Activated CD8-positive, alpha-beta memory T cell treated with anti-CD3 and anti-CD28 coated beads, Interleukin-2, amount 50 U/mL, for 24 hours (primary cell): Measurements from ENCODE around the gene SND1.

Experiments
- DNase-seq: peaks from one replicate; pipeline ENCODE4 v3.0.0-alpha.2; 2020; ENCODE audit errors: extremely low read depth

The SND1 gene

DNA sequence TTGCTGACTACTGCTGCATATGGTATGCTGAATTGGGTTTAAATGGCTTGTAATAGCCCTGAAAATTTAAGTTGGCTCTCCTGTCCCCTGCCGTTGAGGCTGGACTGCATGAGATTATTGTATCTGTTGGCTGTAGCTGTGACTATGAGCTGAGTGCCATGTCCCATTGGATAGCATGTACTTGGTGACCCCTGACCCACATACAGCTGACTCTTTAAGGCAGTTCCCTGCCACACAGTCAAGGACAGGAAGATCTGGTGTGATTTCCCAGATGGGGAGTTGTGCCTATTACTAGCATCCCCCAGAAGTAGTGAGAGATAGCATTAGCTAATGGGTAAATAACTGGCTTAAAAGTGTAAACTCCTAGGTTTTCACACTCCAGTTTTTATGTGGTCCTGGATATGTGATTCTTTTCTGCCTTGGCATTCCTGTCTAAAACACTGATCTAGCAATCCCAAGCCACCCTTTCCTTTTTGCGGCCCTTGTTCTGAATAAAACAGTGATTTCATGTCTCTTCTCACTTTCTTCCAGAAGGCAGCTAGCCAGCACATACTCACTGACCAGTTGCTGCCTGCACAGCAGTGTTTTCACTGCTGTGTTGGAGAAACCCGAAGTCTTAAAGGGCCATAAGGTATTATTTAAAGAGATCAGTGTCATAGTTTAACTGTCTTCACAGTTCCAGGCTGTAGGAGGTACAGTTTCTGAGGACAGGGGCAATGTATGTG, 343.3 kb downstream of the SND1 start:
- no peak for DNase-seq

DNA sequence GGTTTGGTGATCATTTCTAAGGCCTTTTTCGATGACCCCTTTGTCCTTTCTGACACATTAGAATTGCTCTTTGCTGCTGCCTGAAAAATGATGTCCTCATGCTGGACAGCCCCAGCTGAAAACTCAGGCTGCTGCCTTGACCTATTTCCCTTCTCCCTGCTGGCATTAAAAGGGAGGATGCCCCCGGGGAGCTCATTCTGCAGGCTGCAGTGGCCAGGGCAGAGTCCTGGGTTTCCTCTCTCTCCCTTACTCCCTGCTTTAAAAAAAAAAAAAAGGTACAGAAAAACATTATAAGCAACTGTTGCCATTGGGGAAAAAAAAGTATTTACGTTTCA, 343.9 kb downstream of the SND1 start:
- DNase-seq: no peak

DNA sequence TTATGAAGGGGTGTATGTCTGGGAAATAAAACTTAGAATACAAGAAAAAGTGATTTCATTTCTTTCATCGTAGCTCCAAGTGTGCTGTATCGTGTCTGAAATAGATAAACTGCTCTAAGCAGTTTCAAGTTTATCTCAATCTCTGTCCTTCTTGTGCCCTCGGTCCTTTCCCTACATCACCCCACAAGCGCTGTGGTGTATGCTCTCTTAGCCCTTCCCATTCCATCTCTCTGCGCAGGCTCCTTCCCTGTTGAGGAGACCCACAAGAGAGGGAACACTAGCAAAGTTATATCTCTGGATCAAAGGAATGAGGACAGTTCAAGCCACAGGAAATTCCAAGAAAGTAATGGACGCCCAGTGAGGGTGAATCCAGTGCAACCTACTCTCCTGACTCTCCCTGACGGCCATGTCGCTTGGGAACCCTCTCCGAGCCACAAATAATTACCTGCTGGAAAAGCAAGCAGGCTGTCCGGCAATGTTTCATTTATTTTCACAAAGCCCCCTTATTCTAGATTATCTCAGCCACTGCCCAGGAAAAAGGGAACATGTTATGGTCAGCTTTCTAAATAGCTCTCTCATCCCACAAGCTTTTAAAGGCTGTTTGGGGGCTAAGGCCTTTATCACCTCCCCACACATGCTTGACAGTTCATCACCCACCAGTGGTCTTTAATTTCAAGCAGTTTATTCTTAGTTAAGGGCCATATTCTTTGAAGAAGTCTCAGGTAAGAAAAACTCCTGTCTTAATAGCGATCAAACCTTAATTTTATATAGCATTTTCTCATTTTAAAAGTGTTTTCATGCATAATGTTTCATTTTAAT, 344.5 kb downstream of the SND1 start:
- no peak for DNase-seq

DNA sequence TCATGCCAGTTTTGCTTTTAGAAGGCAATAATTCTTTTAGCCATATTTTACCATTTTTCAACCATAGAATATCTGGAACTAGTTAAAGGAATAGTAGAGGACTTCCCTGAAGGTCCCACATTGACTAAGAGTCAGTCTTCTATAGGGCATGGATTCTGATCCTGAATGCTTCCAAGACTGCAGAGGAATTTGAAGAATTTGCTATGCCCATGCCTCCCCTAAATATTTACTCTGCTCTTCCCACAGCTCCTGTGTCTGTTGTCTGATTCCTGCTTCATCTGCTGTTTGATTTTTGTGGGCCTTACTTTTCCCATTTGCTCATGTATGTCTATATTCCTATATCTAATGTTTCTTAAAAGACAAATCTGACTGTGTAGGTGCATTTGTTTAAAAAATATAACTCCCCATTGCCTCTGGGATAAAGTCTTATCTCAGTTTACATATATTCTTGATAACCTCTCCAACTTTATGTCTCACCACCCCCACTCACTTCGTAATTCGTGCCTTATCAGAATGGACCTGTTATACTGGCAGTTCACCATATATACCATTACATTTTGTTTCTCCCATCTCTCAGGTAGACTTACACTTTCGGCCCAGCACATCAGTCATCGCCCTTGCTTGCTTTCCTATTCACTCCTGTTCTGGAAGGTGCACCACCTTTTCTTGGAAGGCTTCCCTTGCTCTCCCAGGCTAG, 345.4 kb downstream of the SND1 start:
- DNase-seq: no peak

DNA sequence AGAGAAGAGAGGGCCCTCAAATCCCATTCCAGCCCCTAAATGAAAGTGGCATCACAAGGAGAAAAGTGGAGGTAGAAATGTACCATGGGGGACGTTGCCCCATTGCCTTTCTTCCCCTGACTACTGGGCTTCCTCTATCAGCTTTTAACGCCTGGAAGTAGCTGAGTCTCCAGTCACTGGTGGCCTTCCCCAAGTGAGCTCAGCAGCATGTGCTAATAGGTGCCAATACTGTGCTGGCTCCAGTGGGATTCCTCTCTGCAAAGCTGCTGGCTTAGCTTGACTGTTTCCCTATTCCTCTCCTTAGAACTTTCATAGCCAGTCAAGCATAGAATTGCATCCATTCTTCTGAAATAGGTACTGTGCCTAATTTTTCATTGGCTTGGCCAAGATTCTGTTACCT, 346.7 kb downstream of the SND1 start:
- no peak for DNase-seq

DNA sequence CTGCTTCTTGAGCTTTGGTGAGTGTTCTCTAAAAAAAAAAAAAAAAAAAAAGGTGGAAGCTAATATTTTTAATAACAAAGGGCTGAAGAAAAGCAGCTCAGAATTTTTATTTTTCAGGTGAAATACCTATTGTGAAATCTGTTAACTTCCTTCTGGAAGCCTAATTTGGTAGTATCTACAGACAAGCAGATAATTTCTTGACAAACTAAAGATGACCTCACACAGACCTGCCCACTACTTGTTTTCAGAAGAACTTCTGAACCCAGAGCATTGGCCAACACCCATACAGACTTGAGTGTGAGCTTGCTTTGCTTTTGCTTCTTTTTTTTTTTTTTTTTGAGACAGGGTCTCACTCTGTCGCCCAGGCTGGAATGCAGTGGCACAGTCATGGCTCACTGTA, 348.1 kb downstream of the SND1 start:
- no peak for DNase-seq

DNA sequence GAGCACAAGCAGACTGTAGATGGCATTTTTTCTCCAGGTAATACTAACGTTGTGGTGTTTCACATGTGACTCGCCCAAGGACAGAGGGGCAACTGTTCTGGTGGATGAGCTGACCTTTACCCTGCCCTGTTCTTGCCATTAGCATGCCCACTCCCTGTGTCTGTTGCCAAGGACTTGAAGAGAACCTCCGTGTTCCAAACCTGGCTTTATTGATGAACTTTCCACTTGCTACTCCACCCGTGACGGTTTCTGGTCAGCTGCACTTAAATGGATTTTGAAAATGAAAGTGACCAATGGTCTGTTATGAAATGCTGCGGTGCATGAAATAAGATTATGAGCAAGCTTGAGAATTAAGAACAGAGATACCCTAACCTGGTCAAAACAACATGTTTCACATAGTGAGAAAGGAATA, 348.9 kb downstream of the SND1 start:
- DNase-seq: no peak

DNA sequence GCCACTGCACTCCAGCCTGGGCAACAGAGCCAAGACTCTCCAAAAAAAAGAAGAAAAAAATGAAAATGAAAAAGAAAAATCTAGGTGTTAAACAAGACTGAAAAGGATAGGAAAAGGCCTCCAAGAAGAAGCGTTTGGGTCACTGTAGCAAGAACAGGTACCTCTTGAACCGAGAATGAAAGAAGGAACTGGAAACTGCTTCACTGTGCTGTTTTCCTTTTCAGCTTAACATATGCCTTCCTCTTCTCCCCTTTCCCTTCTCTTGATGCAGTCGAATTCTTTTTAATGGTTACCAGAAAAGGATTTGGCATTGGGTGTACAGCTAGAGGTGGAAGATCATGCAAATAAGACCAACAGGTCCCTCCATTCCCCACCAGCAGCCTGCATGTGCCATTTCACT, 351.2 kb downstream of the SND1 start:
- no peak for DNase-seq

DNA sequence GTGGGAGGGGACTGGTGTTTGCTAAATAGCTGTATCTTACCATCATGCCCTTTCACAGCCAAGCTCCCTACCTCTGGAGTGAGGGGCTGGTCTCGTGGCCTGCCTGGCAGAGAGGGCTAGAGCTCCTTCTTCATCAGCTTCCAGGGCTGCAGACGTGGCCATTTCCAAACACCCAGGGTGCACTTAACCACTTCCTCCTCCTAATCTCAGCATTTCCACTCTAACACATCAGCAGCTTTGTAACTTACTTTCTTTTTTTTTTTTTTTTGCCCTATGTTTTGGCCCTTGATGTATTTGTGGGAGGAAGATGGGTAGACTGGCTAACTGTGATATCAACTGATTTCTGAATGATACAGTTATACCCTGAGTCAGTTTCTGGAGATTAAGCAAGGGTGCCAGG, 351.8 kb downstream of the SND1 start:
- DNase-seq: no peak

DNA sequence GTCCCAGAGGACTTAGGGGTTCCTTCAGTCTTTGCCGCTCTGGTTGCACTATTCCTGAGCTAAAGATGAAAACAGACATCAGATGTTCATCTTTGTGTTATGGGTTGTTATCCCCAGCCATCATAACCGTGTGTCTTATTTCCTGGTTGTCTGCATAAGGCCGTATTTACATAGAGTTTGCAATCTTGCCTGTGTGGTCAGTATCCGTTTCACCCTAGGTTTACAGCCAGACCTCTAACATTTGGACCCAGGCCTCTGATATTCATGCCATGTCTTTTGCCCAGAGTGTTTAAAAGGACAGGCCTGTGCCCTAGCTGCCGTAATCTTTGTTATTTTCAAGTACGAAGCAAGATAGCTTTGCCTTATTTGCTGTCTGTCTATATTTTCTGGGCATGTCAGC, 352.6 kb downstream of the SND1 start:
- no peak for DNase-seq

DNA sequence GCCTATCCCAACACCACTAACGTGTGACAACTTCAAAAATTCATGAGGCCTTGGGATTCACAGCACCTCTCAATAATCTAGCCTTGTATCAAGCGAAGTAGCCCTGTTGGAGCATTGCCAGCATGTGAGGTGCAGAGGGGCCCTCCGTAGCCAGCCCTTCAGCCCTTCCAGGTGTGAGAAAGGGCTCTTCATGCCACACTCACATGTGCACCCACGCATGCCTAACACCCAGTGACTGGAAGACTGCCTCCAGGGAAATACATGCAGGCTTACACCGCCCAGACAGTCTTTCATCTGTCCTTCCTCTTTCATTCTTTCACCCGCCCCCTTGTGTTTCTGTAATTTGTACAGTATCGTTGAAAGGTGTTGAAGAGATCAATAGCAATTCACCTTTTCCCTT, 353.1 kb downstream of the SND1 start:
- no peak for DNase-seq

DNA sequence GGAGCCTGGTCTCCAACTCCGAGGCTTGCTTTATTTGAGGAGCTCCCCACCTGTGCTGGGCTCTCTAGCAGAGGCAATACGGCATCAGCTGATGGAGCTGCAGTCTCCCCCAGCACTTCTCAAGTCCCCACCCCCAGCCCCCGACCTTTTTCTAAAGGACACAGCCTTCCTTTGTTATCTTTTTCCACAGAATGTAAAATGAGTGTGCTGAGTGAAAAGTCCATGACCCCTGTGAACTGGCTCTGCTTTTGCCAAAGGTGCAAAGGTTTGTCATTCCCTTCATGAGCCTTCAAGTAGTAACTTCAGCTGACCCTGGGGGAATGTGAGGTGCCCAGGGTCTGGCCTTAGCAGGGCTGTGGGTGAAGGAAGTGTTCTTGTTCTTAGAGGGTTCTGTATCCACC, 353.8 kb downstream of the SND1 start:
- no peak for DNase-seq

DNA sequence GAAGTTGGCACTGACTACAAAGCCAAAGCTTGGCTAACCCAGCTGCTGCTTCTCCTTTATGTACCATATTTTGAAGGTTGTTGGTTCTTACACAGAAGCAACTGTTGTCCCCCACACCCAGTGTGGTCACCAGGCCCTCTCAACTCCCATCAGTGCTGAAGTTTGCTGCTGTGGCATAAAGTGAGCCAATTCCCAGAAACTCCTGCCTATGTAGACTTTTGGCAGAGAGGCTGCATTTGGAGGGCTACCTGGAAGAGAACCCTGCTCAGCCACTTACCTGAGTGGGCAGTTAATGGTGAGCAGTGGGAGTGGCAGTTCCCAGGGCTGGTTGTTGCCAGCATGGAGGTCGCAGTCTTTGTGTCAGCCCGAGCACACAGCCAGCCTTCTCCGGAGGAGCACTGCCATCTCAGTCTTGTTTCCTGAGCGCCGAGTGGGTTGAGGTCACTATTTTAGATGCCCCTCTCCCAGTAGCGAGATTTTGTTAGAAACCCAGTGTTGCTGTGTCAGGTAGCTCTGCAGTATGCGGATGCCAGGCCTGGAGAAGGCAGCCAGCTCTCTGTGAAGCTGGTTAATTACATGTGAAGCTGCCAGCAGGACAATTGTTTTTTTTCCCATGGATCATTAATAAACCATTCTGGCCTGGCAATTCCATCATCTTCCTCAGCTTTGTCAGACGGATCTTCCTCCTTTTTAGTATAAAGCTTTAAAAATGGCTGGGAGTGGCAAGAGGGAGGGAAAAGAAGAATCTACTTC, 354.7 kb downstream of the SND1 start:
- no peak for DNase-seq

DNA sequence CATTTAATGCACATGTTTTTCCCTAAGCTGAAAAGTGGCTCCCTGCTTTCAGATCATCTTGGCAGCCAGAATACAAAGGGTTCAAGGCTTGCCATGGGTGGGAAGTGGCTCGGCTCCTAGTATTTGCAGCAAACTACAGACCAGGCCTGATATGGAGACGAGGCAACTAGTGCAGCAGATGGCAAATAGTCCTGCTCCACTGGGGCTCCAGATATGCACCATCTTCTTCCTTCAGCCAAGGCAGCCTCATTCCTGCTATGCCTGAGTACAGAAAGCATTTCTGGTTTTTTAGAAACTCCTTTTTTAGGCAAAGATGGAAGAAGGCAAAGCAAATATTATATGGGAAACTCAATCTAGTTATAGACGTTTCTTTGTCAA, 355.3 kb downstream of the SND1 start:
- no peak for DNase-seq

DNA sequence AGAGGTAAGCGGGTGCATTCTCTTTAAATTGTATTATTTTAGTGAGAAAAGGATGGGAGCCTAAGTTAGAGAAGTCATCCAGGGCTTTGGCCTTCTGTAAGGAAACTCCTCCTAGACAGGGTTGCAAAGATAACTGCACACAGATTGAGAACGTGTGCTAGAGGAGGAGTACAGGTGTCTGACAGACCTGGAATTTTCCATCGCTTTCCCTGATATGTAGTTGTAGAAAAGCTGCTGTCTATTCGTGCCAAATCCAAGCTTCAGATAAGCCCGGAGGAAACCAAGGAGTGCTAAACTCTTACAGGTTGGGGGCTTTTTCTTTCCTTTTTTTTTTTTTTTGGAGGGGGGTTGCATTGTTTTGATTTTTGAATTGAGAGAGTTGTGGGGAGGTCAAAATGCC, 356.1 kb downstream of the SND1 start:
- DNase-seq: no peak

DNA sequence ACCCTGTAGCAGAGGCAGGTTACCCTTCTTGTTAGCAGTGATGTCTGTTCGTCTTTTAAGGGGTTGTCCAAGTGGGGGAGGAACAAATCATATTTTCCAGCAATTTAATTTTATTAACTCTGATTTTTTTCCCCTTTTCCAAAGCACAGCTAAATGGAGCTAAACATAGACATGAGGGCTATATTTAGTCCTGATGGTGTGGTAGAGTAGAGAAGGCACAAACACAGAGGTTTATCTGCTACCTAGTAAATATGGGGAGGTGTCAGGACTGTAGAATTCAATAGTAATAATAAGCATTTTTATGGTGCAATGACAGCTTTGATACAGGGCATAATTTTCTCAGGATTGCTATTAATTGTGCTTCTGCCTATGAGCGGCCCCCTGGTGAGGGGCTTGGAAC, 356.8 kb downstream of the SND1 start:
- no peak for DNase-seq

DNA sequence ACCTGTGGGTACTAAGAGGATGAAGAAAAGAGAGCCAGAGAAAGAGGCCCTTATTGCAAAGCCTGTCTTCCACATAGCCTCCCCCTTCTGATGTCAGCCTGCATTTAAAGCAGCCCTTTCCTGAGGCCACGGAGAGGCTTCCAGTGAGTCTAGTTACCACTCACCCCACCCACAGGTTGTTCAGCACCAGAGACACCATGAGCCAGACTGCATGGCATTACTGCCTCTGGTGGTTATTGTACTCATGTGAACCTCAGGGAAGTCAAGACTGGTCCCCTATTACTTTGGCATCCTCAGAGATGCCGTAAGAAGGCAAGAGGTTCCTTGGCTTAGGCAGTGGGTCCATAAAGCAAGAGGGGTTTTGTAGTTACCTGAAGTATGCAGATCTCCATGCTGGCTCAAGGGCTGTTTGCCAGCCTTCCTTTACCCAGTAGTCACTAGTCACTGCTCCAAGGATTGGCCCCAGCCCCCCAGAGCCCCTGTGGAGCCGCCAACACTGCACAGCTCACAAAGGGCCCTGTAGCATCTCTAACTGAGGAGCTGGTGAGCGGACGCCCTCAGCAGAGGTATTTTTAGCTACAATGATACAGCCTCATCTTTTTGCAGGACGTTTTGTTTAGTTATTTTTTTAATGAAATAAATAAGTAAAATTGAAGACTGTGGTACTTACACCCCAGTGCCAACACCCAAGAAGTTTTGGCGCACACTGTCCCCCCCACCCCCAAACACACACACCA, 358.6 kb downstream of the SND1 start:
- no peak for DNase-seq

DNA sequence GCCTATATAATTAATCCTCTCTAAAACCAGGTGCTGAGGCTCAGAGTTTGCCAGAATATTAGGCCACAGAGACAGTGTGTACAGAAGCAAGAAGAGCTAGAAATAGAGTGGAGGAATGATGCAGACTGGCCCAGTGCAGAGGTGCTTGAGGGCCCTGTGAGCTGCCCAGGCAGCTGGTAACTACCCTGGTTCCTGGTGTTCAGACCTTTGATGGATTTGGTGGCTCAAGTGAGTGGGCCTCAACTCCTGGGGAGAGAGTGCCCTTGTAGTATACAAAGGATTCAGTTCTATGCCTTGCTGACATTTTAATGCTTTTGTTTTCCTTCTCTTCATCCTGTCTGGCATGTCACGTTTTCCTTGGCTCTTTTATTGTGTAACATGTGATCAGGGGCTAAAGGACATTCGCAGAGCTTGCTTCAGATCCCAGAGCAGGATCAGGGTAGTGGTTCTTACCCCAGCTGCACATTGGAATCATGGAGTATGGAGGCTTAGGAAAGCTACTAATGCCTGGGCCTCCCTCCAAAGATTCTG, 359.2 kb downstream of the SND1 start:
- no peak for DNase-seq

DNA sequence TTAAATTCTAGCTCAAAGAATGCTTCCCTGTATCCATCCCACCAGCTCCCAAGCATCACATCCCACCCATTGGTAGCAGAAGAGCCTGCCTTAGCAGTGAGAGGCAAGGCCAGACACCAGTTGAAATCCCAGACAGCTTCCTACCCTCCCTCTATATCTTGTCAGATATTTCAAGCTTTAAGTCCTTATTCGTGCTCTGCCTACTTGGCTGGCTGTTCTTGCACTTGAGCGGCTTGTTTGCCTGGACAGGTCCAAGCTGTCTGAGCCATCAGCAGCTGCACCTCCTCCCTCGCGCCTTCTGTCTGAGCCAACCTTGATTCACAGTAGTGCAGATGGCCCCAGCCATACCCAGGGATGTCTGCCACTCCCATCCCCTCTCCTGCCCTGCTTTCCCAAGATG, 362.8 kb downstream of the SND1 start:
- no peak for DNase-seq

DNA sequence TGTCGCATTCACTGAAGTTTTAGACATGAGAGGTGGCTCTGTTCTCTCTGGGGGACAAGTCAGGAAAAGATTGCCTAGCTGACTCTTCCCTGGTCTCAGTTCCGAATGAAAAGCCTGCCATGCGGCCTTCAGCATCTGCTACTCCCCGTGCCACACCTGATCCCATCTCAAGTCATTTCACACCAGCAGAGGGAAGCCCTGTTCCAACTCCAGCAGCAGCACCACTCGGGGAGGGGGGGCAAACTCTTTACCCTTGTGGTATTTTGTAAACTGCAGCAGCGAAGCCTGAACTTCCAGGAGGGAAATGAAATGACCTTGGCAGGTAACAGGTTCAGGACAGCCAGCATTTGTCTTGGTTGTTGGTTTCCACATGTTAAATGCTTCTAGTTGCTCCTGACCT, 365.5 kb downstream of the SND1 start:
- DNase-seq: no peak
